ENCODE data around the gene RPL10A. TPM values are rescaled to one million over a fixed set of nuclear protein-coding genes. Genes with fewer than 3 reads are reported as not detected.

The RPL10A gene
- total and polyA plus RNA-seq, 2 of the 13 experiments (the other 11 are each of a cell fraction or from before 2014, with no cell fraction given), result 1,854 to 2,726 TPM

DNA sequence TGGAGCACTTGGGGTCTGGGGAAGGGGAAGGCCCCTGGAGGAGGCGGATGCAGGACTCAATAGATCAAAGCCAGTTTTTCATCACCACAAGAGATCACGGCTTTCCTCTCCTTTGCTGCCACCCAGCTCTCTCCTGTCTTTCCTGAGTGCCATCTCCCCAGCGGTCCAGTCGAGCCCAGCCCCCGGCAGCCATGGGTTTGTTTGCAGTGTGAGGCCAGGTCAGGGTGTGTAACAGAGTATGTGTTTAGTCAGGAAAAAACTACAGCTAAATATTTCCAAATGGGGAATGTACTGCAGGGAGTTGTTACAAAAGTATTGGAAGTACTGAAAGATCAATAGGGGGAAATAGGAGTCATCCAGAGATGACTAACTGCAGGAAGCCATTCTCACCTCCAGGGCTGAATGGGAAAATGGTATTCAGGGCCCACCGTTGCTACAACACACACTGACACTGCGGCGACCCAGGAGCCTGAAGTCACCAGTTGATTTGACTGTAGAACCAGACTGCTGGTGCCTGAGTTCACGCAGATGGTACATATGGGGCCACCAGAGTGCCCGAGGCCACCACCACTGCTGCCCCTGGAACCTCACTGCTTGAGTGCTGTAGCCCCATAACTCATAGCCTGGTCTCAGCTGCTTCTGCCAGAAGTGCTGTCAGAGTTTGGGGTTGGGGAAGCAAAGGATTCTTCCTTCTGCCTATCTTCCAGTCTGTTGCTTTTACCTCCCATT, 39.6 kb upstream of the RPL10A start (continued):
- TF ChIP-seq, protein P1, sequence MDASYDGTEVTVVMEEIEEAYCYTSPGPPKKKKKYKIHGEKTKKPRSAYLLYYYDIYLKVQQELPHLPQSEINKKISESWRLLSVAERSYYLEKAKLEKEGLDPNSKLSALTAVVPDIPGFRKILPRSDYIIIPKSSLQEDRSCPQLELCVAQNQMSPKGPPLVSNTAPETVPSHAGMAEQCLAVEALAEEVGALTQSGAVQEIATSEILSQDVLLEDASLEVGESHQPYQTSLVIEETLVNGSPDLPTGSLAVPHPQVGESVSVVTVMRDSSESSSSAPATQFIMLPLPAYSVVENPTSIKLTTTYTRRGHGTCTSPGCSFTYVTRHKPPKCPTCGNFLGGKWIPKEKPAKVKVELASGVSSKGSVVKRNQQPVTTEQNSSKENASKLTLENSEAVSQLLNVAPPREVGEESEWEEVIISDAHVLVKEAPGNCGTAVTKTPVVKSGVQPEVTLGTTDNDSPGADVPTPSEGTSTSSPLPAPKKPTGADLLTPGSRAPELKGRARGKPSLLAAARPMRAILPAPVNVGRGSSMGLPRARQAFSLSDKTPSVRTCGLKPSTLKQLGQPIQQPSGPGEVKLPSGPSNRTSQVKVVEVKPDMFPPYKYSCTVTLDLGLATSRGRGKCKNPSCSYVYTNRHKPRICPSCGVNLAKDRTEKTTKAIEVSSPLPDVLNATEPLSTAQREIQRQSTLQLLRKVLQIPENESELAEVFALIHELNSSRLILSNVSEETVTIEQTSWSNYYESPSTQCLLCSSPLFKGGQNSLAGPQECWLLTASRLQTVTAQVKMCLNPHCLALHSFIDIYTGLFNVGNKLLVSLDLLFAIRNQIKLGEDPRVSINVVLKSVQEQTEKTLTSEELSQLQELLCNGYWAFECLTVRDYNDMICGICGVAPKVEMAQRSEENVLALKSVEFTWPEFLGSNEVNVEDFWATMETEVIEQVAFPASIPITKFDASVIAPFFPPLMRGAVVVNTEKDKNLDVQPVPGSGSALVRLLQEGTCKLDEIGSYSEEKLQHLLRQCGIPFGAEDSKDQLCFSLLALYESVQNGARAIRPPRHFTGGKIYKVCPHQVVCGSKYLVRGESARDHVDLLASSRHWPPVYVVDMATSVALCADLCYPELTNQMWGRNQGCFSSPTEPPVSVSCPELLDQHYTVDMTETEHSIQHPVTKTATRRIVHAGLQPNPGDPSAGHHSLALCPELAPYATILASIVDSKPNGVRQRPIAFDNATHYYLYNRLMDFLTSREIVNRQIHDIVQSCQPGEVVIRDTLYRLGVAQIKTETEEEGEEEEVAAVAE (CRISPR knock-in tag; IDR thresholded peaks at IDR 0.05; ENCODE audit: borderline replicate concordance), result no peak
- no peak for TF ChIP-seq ZBTB21 (CRISPR knock-in tag; IDR thresholded peaks at IDR 0.05)
- no peak for TF ChIP-seq CENPX (CRISPR knock-in tag; IDR thresholded peaks at IDR 0.05)
- TF ChIP-seq, protein P2, sequence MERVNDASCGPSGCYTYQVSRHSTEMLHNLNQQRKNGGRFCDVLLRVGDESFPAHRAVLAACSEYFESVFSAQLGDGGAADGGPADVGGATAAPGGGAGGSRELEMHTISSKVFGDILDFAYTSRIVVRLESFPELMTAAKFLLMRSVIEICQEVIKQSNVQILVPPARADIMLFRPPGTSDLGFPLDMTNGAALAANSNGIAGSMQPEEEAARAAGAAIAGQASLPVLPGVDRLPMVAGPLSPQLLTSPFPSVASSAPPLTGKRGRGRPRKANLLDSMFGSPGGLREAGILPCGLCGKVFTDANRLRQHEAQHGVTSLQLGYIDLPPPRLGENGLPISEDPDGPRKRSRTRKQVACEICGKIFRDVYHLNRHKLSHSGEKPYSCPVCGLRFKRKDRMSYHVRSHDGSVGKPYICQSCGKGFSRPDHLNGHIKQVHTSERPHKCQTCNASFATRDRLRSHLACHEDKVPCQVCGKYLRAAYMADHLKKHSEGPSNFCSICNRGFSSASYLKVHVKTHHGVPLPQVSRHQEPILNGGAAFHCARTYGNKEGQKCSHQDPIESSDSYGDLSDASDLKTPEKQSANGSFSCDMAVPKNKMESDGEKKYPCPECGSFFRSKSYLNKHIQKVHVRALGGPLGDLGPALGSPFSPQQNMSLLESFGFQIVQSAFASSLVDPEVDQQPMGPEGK (CRISPR knock-in tag; IDR thresholded peaks at IDR 0.05), result peak; percentile 78
- no peak for TF ChIP-seq KMT2B (CRISPR knock-in tag; IDR thresholded peaks at IDR 0.05)
- TF ChIP-seq KLF6 (CRISPR knock-in tag; IDR thresholded peaks at IDR 0.05), result peak; percentile 77
- TF ChIP-seq, protein P3, sequence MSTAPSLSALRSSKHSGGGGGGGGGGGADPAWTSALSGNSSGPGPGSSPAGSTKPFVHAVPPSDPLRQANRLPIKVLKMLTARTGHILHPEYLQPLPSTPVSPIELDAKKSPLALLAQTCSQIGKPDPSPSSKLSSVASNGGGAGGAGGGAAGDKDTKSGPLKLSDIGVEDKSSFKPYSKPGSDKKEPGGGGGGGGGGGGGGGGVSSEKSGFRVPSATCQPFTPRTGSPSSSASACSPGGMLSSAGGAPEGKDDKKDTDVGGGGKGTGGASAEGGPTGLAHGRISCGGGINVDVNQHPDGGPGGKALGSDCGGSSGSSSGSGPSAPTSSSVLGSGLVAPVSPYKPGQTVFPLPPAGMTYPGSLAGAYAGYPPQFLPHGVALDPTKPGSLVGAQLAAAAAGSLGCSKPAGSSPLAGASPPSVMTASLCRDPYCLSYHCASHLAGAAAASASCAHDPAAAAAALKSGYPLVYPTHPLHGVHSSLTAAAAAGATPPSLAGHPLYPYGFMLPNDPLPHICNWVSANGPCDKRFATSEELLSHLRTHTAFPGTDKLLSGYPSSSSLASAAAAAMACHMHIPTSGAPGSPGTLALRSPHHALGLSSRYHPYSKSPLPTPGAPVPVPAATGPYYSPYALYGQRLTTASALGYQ (CRISPR knock-in tag; IDR thresholded peaks at IDR 0.05), result peak; percentile 80
- no peak for TF ChIP-seq ZNF746 (CRISPR knock-in tag; IDR thresholded peaks at IDR 0.05)
- TF ChIP-seq ZFP41 (CRISPR knock-in tag; IDR thresholded peaks at IDR 0.05; ENCODE audit: borderline replicate concordance), result no peak
- TF ChIP-seq ZNF331 (CRISPR knock-in tag; IDR thresholded peaks at IDR 0.05), result peak; percentile 66; the same call in 1 of the 2 replicates
- TF ChIP-seq, protein P4, sequence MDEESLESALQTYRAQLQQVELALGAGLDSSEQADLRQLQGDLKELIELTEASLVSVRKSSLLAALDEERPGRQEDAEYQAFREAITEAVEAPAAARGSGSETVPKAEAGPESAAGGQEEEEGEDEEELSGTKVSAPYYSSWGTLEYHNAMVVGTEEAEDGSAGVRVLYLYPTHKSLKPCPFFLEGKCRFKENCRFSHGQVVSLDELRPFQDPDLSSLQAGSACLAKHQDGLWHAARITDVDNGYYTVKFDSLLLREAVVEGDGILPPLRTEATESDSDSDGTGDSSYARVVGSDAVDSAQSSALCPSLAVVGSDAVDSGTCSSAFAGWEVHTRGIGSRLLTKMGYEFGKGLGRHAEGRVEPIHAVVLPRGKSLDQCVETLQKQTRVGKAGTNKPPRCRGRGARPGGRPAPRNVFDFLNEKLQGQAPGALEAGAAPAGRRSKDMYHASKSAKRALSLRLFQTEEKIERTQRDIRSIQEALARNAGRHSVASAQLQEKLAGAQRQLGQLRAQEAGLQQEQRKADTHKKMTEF (CRISPR knock-in tag; IDR thresholded peaks at IDR 0.05), result peak; percentile 86
- TF ChIP-seq, protein P5, sequence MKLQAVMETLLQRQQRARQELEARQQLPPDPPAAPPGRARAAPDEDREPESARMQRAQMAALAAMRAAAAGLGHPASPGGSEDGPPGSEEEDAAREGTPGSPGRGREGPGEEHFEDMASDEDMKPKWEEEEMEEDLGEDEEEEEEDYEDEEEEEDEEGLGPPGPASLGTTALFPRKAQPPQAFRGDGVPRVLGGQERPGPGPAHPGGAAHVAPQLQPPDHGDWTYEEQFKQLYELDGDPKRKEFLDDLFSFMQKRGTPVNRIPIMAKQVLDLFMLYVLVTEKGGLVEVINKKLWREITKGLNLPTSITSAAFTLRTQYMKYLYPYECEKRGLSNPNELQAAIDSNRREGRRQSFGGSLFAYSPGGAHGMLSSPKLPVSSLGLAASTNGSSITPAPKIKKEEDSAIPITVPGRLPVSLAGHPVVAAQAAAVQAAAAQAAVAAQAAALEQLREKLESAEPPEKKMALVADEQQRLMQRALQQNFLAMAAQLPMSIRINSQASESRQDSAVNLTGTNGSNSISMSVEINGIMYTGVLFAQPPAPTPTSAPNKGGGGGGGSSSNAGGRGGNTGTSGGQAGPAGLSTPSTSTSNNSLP (IDR thresholded peaks at IDR 0.05; ENCODE audit: low read depth, low read length), result peak; percentile 88
- TF ChIP-seq, protein P6, sequence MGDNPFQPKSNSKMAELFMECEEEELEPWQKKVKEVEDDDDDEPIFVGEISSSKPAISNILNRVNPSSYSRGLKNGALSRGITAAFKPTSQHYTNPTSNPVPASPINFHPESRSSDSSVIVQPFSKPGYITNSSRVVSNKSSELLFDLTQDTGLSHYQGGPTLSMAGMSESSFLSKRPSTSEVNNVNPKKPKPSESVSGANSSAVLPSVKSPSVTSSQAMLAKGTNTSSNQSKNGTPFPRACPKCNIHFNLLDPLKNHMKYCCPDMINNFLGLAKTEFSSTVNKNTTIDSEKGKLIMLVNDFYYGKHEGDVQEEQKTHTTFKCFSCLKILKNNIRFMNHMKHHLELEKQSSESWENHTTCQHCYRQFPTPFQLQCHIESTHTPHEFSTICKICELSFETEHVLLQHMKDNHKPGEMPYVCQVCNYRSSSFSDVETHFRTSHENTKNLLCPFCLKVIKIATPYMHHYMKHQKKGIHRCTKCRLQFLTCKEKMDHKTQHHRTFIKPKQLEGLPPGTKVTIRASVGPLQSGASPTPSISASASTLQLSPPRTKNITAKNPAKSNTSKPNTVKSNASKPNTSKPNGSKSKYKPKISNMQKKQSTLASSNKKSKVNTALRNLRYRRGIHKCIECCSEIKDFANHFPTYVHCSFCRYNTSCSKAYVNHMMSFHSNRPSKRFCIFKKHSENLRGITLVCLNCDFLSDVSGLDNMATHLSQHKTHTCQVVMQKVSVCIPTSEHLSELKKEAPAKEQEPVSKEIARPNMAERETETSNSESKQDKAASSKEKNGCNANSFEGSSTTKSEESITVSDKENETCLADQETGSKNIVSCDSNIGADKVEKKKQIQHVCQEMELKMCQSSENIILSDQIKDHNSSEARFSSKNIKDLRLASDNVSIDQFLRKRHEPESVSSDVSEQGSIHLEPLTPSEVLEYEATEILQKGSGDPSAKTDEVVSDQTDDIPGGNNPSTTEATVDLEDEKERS (CRISPR knock-in tag; IDR thresholded peaks at IDR 0.05), result 0 out of 2 replicates have a peak, but pooled peaks have one; percentile 31
